ENCODE data around the gene FOXP3.
A peak's percentile ranks its signal among the peaks of the same experiment; 100 is the strongest.
"Not testable (repeated sequence)": the region's sequence is repeated elsewhere in the genome, so short reads cannot be mapped to it uniquely, and the experiment has no call there.

Gene FOXP3

GRCh38 chrX:49264460-49264859 lies at the start of gene FOXP3:
Gene FOXP3 (minus strand): TSS chrX:49264710. CDS start chrX:49258505, 6,205 bp downstream.
- Histone ChIP-seq H3K9me3 (ENCODE audit: low read length) (no peaks in the 10 kb centered on the region), H3K27me3 (ENCODE audit: insufficient read depth, low read length) (no peaks in the 10 kb centered on the region), H3K36me3 (ENCODE audit: insufficient read depth, low read length) (no peaks in the 10 kb centered on the region), H2AFZ (ENCODE audit: low read depth, low read length) (no peak within 1 kb of the TSS), H3K4me1 (ENCODE audit: insufficient read depth, low read length) (no peaks in the 10 kb centered on the region), H3K4me3 (ENCODE audit: low read length) (no peak within 1 kb of the TSS)

- Histone ChIP-seq H2AFZ (ENCODE audit: low read depth, low read length) (no peak overlapping the region), H3K27me3 (ENCODE audit: insufficient read depth, low read length) (peaks cover 5% of the 10 kb centered on the region), H3K36me3 (ENCODE audit: insufficient read depth, low read length) (no peaks in the 10 kb centered on the region), H3K4me3 (ENCODE audit: low read length) (no peak overlapping the region), H3K4me1 (ENCODE audit: insufficient read depth, low read length) (peaks cover 3% of the 10 kb centered on the region), H3K9me3 (ENCODE audit: low read length) (no peaks in the 10 kb centered on the region)
Measured at GRCh38 chrX:49312176-49312575, 47.7 kb upstream of the FOXP3 start.

GRCh38 chrX:49310371-49310770 lies 45.9 kb upstream of the FOXP3 start:
- no peak overlapping the region for H2AFZ ChIP-seq (ENCODE audit: low read depth, low read length)
- no peaks in the 10 kb centered on the region for H3K36me3 ChIP-seq (ENCODE audit: insufficient read depth, low read length)
- H3K9me3 ChIP-seq (ENCODE audit: low read length) = no peaks in the 10 kb centered on the region
- H3K27me3 ChIP-seq (ENCODE audit: insufficient read depth, low read length) = no peaks in the 10 kb centered on the region
- H3K4me1 ChIP-seq (ENCODE audit: insufficient read depth, low read length) = peaks cover 3% of the 10 kb centered on the region
- no peak overlapping the region for H3K4me3 ChIP-seq (ENCODE audit: low read length)

GRCh38 chrX:49309401-49309981 lies 45.0 kb upstream of the FOXP3 start:
- Histone ChIP-seq H3K4me3 (ENCODE audit: low read length) (peak overlapping the region; percentile 11), H3K27me3 (ENCODE audit: insufficient read depth, low read length) (no peaks in the 10 kb centered on the region), H3K36me3 (ENCODE audit: insufficient read depth, low read length) (no peaks in the 10 kb centered on the region), H2AFZ (ENCODE audit: low read depth, low read length) (peak overlapping the region; percentile 37), H3K4me1 (ENCODE audit: insufficient read depth, low read length) (peaks cover 3% of the 10 kb centered on the region), H3K9me3 (ENCODE audit: low read length) (no peaks in the 10 kb centered on the region)

- no peak overlapping the region for H2AFZ ChIP-seq (ENCODE audit: low read depth, low read length)
- H3K27me3 ChIP-seq (ENCODE audit: insufficient read depth, low read length) = no peaks in the 10 kb centered on the region
- peaks cover 3% of the 10 kb centered on the region for H3K4me1 ChIP-seq (ENCODE audit: insufficient read depth, low read length)
- H3K9me3 ChIP-seq (ENCODE audit: low read length) = no peaks in the 10 kb centered on the region
- no peaks in the 10 kb centered on the region for H3K36me3 ChIP-seq (ENCODE audit: insufficient read depth, low read length)
- H3K4me3 ChIP-seq (ENCODE audit: low read length) = no peak overlapping the region
Measured at GRCh38 chrX:49308604-49309269, 44.2 kb upstream of the FOXP3 start.

GRCh38 chrX:49307775-49308174 lies 43.3 kb upstream of the FOXP3 start:
- H3K36me3 ChIP-seq (ENCODE audit: insufficient read depth, low read length); H3K4me1 ChIP-seq (ENCODE audit: insufficient read depth, low read length); H3K4me3 ChIP-seq (ENCODE audit: low read length); H3K27me3 ChIP-seq (ENCODE audit: insufficient read depth, low read length); H2AFZ ChIP-seq (ENCODE audit: low read depth, low read length); H3K9me3 ChIP-seq (ENCODE audit: low read length): not testable (repeated sequence)

- Histone ChIP-seq H3K4me3 (ENCODE audit: low read length) (no peak within 1 kb of the TSS), H2AFZ (ENCODE audit: low read depth, low read length) (no peak within 1 kb of the TSS), H3K36me3 (ENCODE audit: insufficient read depth, low read length) (no peaks in the 10 kb centered on the region), H3K9me3 (ENCODE audit: low read length) (no peaks in the 10 kb centered on the region), H3K27me3 (ENCODE audit: insufficient read depth, low read length) (no peaks in the 10 kb centered on the region), H3K4me1 (ENCODE audit: insufficient read depth, low read length) (no peaks in the 10 kb centered on the region)
Measured at GRCh38 chrX:49303346-49303745, 38.8 kb upstream of the FOXP3 start, which contains the start of gene GAGE10. Gene GAGE10 (plus strand): TSS chrX:49303646. CDS start chrX:49304860, 1,214 bp downstream.

- Histone ChIP-seq H3K4me3 (ENCODE audit: low read length) (no peak overlapping the region), H3K36me3 (ENCODE audit: insufficient read depth, low read length) (no peaks in the 10 kb centered on the region), H3K27me3 (ENCODE audit: insufficient read depth, low read length) (no peaks in the 10 kb centered on the region), H3K9me3 (ENCODE audit: low read length) (no peaks in the 10 kb centered on the region), H2AFZ (ENCODE audit: low read depth, low read length) (no peak overlapping the region), H3K4me1 (ENCODE audit: insufficient read depth, low read length) (no peaks in the 10 kb centered on the region)
Measured at GRCh38 chrX:49300703-49301102, 36.2 kb upstream of the FOXP3 start.

- H3K4me1 ChIP-seq (ENCODE audit: insufficient read depth, low read length); H3K27me3 ChIP-seq (ENCODE audit: insufficient read depth, low read length); H3K36me3 ChIP-seq (ENCODE audit: insufficient read depth, low read length); H3K9me3 ChIP-seq (ENCODE audit: low read length); H2AFZ ChIP-seq (ENCODE audit: low read depth, low read length); H3K4me3 ChIP-seq (ENCODE audit: low read length): not testable (repeated sequence)
Measured at GRCh38 chrX:49299293-49299692, 34.8 kb upstream of the FOXP3 start.

GRCh38 chrX:49292400-49293362 lies 28.2 kb upstream of the FOXP3 start:
- Histone ChIP-seq H3K9me3 (ENCODE audit: low read length) (no peaks in the 10 kb centered on the region), H3K4me1 (ENCODE audit: insufficient read depth, low read length) (no peaks in the 10 kb centered on the region), H3K36me3 (ENCODE audit: insufficient read depth, low read length) (no peaks in the 10 kb centered on the region), H2AFZ (ENCODE audit: low read depth, low read length) (no peak overlapping the region), H3K27me3 (ENCODE audit: insufficient read depth, low read length) (no peaks in the 10 kb centered on the region), H3K4me3 (ENCODE audit: low read length) (no peak overlapping the region)

GRCh38 chrX:49291615-49292337 lies 27.3 kb upstream of the FOXP3 start:
- Histone ChIP-seq H3K36me3 (ENCODE audit: insufficient read depth, low read length) (no peaks in the 10 kb centered on the region), H3K9me3 (ENCODE audit: low read length) (no peaks in the 10 kb centered on the region), H3K4me1 (ENCODE audit: insufficient read depth, low read length) (no peaks in the 10 kb centered on the region), H2AFZ (ENCODE audit: low read depth, low read length) (no peak overlapping the region), H3K4me3 (ENCODE audit: low read length) (no peak overlapping the region), H3K27me3 (ENCODE audit: insufficient read depth, low read length) (no peaks in the 10 kb centered on the region)

- Histone ChIP-seq H3K4me3 (ENCODE audit: low read length) (no peak overlapping the region), H3K4me1 (ENCODE audit: insufficient read depth, low read length) (no peaks in the 10 kb centered on the region), H3K36me3 (ENCODE audit: insufficient read depth, low read length) (no peaks in the 10 kb centered on the region), H3K9me3 (ENCODE audit: low read length) (no peaks in the 10 kb centered on the region), H2AFZ (ENCODE audit: low read depth, low read length) (no peak overlapping the region), H3K27me3 (ENCODE audit: insufficient read depth, low read length) (no peaks in the 10 kb centered on the region)
Measured at GRCh38 chrX:49290215-49290614, 25.7 kb upstream of the FOXP3 start.

Measured in neuron (in vitro differentiated cells).